Activated T-cell treated with anti-CD3 and anti-CD28 coated beads for 48 hours (primary cell): ENCODE data around the gene DUXA.

Experiments
- DNase-seq: peaks from one replicate; pipeline ENCODE4 v3.0.0-alpha.2; 2020; ENCODE audit warnings: low read depth

DUXA gene

GRCh38 chr19:57105976-57106721 is 61.1 kb downstream of the DUXA start:
- DNase-seq = no peak
